SKM-1 (cell line): ENCODE results near the gene SGMS1.

Experiments
- DNase-seq: peaks from one replicate; lab custom pipeline; 2025; ENCODE audit not compliant: unreplicated experiment; lab: John Stamatoyannopoulos, UW

Gene SGMS1

GRCh38 chr10:50404021-50404773 is 219.6 kb downstream of the SGMS1 start:
- DNase-seq, result no peak

GRCh38 chr10:50403074-50403473 is 220.7 kb downstream of the SGMS1 start:
- no peak for DNase-seq

- no peak for DNase-seq
These were observed 221.3 kb downstream of the SGMS1 start for GRCh38 chr10:50402466-50402865.

- no peak for DNase-seq
These were observed 223.1 kb downstream of the SGMS1 start for GRCh38 chr10:50400694-50401093.

- DNase-seq, result no peak
These were observed 224.9 kb downstream of the SGMS1 start for GRCh38 chr10:50398823-50399222.

- no peak for DNase-seq
These were observed 225.4 kb downstream of the SGMS1 start for GRCh38 chr10:50398381-50398780.

- no peak for DNase-seq
These were observed 226.2 kb downstream of the SGMS1 start for GRCh38 chr10:50397312-50398140.

GRCh38 chr10:50396491-50397311 is 227.1 kb downstream of the SGMS1 start:
- DNase-seq, result no peak

- DNase-seq, result no peak
These were observed 227.9 kb downstream of the SGMS1 start for GRCh38 chr10:50395851-50396250.

- DNase-seq, result no peak
These were observed 228.5 kb downstream of the SGMS1 start for GRCh38 chr10:50395271-50395670.

GRCh38 chr10:50394832-50395231 is 228.9 kb downstream of the SGMS1 start:
- no peak for DNase-seq

- DNase-seq, result no peak
These were observed 229.8 kb downstream of the SGMS1 start for GRCh38 chr10:50393784-50394467.

GRCh38 chr10:50392966-50393718 is 230.6 kb downstream of the SGMS1 start:
- DNase-seq, result no peak

- DNase-seq, result no peak
These were observed 231.3 kb downstream of the SGMS1 start for GRCh38 chr10:50392426-50392825.

GRCh38 chr10:50390302-50390701 is 233.5 kb downstream of the SGMS1 start:
- DNase-seq, result no peak

- no peak for DNase-seq
These were observed 235.6 kb downstream of the SGMS1 start for GRCh38 chr10:50388181-50388580.

- DNase-seq, result no peak
These were observed 236.1 kb downstream of the SGMS1 start for GRCh38 chr10:50387732-50388073.

- DNase-seq, result no peak
These were observed 236.6 kb downstream of the SGMS1 start for GRCh38 chr10:50387007-50387731.

GRCh38 chr10:50385624-50386023 is 238.1 kb downstream of the SGMS1 start:
- no peak for DNase-seq

- DNase-seq, result no peak
These were observed 238.9 kb downstream of the SGMS1 start for GRCh38 chr10:50384898-50385297.
